Activated naive CD4-positive, alpha-beta T cell treated with Interleukin-2 at 50 U/mL for 16 hours (primary cell): ENCODE measurements around the gene PLCB1.
"Not testable (repeated sequence)": the region's sequence is repeated elsewhere in the genome, so short reads cannot be mapped to it uniquely, and the experiment has no call there.

Experiments used
- DNase-seq: peaks from one replicate; pipeline ENCODE4 v3.0.0-alpha.2; 2020

The PLCB1 gene

GRCh38 chr20:8131598-8132483 lies at the start of gene PLCB1:
PLCB1 (plus strand) TSS chr20:8132266; CDS start chr20:8132652, 386 bp downstream.
- DNase-seq, result peak; percentile 85

- no peak for DNase-seq
These were observed 49.1 kb upstream of the PLCB1 start for GRCh38 chr20:8082989-8083388.

GRCh38 chr20:8089668-8090067 lies 42.4 kb upstream of the PLCB1 start:
- DNase-seq, result no peak

- no peak for DNase-seq
These were observed 37.6 kb upstream of the PLCB1 start for GRCh38 chr20:8094415-8094818.

- DNase-seq, result no peak
These were observed 37.2 kb upstream of the PLCB1 start for GRCh38 chr20:8094850-8095249.

- DNase-seq, result no peak
These were observed 36.2 kb upstream of the PLCB1 start for GRCh38 chr20:8095648-8096572.

- DNase-seq, result no peak
These were observed 34.8 kb upstream of the PLCB1 start for GRCh38 chr20:8097307-8097706.

GRCh38 chr20:8104252-8104651 lies 27.8 kb upstream of the PLCB1 start:
- no peak for DNase-seq

- not testable (repeated sequence) for DNase-seq
These were observed 17.5 kb upstream of the PLCB1 start for GRCh38 chr20:8114612-8115011.

- DNase-seq, result no peak
These were observed 16.6 kb upstream of the PLCB1 start for GRCh38 chr20:8115436-8115835.

- DNase-seq, result no peak
These were observed 15.8 kb upstream of the PLCB1 start for GRCh38 chr20:8116067-8116811.

GRCh38 chr20:8117636-8118035 lies 14.4 kb upstream of the PLCB1 start:
- DNase-seq, result no peak

GRCh38 chr20:8118039-8118438 lies 14.0 kb upstream of the PLCB1 start:
- no peak for DNase-seq

GRCh38 chr20:8118760-8119159 lies 13.3 kb upstream of the PLCB1 start:
- DNase-seq, result no peak

- no peak for DNase-seq
These were observed 10.4 kb upstream of the PLCB1 start for GRCh38 chr20:8121666-8122065.

- no peak for DNase-seq
These were observed 7.4 kb upstream of the PLCB1 start for GRCh38 chr20:8124639-8125038.

GRCh38 chr20:8126181-8126580 lies 5.9 kb upstream of the PLCB1 start:
- DNase-seq, result no peak

- no peak for DNase-seq
These were observed 5.2 kb upstream of the PLCB1 start for GRCh38 chr20:8126841-8127378.

- DNase-seq, result no peak
These were observed 4.4 kb upstream of the PLCB1 start for GRCh38 chr20:8127553-8128255.

GRCh38 chr20:8128291-8129060 lies 3.6 kb upstream of the PLCB1 start:
- no peak for DNase-seq
